KOPT-K1 (cell line): Measurements from ENCODE around the gene INPP4B.

Experiments
- H3K27ac ChIP-seq: fragments of 200-600 bp; sonication (generic); 2 replicates; pipeline ENCODE4 v1.5.1; 2016; ENCODE audit warnings: antibody characterized with exemption, mild to moderate bottlenecking, low read depth, low read length; ENCODE audit not compliant: poor library complexity, severe bottlenecking
- H3K36me3 ChIP-seq: fragments of 200-600 bp; sonication (generic); 2 replicates; pipeline ENCODE4 v1.5.1; 2017; ENCODE audit warnings: antibody characterized with exemption, mild to moderate bottlenecking, low read length, moderate library complexity; ENCODE audit not compliant: insufficient read depth
- H3K9me3 ChIP-seq: fragments of 200-600 bp; sonication (generic); 2 replicates; pipeline ENCODE4 v1.5.1; 2017; ENCODE audit warnings: antibody characterized with exemption, low read length, mild to moderate bottlenecking; ENCODE audit not compliant: insufficient read depth, poor library complexity, severe bottlenecking

The INPP4B gene

DNA sequence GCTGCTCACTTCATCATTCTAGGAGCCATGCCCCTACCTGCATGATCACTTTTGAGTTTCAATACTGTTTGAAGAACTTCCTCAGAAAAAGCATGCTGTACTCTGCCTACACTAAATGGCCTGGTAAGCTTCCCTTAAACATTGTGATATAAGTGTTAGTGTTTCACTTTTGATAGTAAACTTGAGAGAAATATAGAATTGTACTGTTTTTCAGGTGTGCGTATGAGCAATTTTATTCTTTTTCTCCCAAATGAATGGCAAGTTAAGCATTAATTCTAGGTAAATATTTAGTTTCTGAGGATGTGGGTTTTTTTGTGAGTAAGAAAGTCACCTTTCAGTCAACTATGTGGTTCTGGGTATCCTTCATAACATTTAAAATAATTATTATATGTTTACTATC, 725.2 kb downstream of the INPP4B start:
- H3K9me3 ChIP-seq, result no peaks in the 10 kb centered on the region
- H3K27ac ChIP-seq, result no peak overlapping the region
- no peaks in the 10 kb centered on the region for H3K36me3 ChIP-seq

DNA sequence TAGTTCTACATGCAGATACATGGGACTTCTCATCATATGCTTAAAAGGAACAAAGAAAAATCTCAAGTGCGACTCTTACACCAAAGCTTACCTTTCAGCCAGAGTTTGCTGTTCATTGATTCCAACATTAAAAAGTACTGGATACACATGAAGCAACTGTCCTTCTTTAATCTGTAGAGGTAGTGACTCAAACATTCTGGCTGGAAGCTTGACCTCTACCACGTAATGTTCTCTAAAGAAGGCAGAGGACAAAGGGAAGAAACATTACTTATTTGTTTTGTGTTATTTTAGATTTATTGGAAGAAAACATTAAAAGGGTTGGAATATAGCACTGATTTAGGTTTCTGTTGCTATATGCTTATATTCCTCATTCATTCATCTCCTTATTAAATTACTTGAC, 733.6 kb downstream of the INPP4B start:
- no peaks in the 10 kb centered on the region for H3K36me3 ChIP-seq
- no peaks in the 10 kb centered on the region for H3K9me3 ChIP-seq
- H3K27ac ChIP-seq, result no peak overlapping the region

DNA sequence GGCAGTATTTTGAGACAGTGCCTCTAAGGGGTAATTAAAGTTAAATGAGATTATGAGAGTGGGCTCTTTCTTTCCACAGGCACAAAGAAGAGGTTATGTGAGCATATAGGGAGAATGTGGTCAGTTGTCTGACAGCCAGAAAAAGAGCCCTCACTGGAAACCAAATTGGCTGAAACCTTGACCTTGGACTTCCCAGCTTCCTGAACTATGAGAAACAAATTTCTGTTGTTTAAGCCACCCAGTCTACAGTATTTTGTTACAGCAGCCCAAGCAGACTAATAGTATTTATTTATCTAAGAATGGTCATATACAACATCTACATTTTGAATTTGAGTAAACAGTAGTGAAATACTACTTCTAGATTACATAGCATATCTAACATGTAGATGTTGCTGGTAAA, 736.0 kb downstream of the INPP4B start:
- Histone ChIP-seq H3K9me3 (no peaks in the 10 kb centered on the region), H3K36me3 (no peaks in the 10 kb centered on the region), H3K27ac (no peak overlapping the region)

DNA sequence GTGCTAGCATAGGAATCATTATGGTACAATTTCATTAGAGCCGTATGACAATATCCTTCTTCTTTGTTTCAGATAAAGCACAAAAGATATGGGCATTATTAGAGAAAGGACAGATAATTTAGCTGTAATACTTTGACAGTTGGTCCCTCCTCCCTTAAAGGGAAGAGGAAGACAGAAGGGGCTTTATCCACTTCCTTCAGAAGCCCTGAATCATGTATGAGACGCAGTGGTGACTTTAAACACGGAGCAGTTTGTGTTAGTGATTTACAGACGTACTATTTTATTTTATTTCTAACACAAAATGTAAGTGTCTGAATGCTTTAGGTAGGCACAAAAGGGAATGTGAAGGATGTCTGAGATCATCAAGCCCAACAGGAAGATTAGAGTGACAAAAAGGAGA, 742.1 kb downstream of the INPP4B start:
- no peak overlapping the region for H3K27ac ChIP-seq
- no peaks in the 10 kb centered on the region for H3K36me3 ChIP-seq
- H3K9me3 ChIP-seq, result no peaks in the 10 kb centered on the region

DNA sequence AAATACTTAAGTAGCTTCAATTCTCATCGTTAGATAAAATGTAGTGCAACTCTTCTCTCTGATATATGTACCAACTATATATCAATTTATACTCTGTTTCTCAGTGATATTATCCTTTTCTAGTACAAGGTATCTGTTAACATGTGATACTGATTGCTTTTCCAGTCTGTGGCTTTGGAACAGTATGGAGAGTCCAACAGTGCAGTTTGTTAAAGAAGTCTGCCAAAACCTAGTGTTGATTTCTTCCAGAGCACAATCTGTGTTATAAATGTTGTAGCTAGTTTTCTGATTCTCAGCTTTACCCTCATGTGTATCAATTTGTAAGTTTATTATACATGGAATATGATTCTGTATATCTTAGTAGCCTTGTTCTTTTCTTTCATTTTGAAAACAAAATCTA, 744.7 kb downstream of the INPP4B start:
- no peak overlapping the region for H3K27ac ChIP-seq
- H3K36me3 ChIP-seq, result no peaks in the 10 kb centered on the region
- H3K9me3 ChIP-seq, result no peaks in the 10 kb centered on the region

DNA sequence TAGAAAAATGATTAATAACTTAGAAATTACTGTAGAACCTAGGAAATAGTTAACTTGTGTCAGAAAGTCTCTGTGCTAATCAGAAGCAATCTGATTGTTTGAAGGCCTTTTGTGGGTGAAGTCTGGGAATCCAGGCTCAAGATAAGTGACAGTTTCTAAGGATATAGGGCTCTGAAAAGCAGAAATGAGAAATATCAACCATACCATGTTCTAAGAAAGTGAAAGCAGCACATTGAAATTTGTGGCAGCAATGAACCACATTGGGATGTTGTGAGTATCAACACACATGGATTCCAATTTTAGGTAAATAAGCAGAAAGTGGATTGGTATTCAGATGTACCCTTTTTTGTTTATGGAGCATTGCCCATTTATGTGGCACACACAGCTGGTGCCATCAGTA, 745.2 kb downstream of the INPP4B start:
- no peak overlapping the region for H3K27ac ChIP-seq
- no peaks in the 10 kb centered on the region for H3K9me3 ChIP-seq
- H3K36me3 ChIP-seq, result no peaks in the 10 kb centered on the region

DNA sequence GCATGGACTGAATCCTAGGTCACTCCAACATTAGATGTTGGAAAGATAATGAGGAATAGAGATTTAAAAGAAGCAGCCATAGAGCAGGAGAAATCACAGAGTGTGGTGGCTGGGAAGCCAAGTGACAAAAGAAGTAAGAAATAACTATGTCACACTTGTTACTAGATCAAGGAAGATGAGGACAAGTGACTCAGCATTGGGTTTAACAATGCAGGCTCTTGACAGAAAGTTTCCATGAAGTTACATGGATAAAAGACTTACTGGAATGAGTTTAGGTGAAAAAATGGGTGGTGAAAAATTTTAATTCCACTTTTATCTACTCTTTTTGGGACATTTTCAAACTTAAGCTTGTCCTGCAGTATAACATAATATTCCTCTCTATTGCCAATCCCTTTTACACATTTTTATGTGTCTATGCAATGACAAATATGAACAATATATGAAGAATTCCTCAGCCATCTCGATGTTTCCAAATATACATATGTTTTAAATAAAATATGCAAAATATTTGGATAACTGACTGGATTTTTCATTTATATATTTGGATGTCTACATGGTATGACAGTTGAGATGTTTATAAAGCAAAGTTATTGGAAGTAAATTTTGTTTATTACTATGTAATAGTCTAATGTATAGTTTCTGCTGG, 747.1 kb downstream of the INPP4B start:
- Histone ChIP-seq H3K9me3 (no peaks in the 10 kb centered on the region), H3K27ac (no peak overlapping the region), H3K36me3 (no peaks in the 10 kb centered on the region)

DNA sequence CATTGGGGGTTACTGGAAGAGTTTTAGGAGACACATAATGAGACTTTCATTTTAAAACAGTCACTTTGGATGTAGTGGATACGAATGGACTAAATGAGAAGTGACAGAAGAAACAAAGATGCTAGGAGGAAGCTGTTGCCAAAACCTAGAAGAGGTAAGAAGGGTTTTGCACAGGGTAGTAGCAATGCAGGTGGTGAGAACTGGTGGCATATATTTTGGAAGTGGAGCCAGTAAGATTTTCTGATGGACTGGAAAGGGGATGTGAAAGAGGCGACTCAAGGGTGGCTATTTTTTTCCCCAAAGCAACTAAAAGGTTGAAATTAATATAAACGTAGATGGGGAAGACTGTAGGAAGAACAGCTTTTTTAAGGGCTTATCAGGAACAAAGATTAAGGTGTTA, 747.7 kb downstream of the INPP4B start:
- Histone ChIP-seq H3K36me3 (no peaks in the 10 kb centered on the region), H3K27ac (no peak overlapping the region), H3K9me3 (no peaks in the 10 kb centered on the region)

DNA sequence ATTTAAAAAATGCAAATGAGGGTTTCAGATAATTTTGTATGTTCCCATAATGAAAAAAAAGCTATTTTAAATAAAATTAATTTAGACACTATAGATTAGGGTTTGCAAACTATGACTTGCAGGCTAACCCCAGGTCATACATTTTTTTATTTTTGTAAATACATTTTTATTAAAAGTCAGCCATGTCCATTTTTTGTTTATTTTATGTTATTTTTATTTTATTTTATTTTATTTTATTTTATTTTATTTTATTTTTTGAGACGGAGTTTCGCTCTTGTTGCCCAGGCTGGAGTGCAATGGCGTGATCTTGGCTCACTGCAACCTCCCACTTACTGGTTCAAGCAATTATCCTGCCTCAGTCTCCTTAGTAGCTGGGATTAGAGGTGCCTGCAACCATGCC, 749.1 kb downstream of the INPP4B start:
- no peaks in the 10 kb centered on the region for H3K9me3 ChIP-seq

DNA sequence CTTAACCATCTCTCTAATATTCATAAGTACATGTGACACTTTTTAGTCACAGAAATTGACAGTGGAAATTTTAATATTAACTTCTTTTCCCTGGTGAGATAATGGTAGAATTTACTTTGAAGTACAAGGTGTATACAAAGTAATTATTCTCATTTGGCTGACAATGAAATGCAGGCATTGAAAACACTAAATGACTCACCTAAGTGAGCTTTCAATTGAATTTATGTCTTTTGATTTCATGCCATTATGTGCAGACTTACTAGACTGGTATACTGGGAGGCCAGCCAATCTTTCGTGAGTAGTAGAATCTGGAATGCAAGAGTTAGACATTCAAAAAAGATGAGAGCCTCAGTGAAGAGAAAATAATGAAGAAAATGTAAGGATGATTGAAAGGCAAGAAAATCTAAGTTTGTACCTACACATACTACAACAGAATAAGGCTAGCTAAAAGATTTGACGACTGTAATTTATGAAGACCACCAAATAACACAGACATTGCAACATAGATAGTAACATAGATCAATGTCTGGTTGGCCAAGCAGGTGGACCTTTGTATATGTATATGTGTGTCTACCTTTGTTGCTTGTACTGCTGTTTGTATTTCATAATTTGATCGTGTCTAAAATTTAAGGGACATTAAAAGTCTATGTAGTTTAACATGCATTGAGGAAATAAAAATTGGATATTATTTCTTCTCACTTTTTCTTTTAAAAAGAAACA, 750.1 kb downstream of the INPP4B start:
- no peaks in the 10 kb centered on the region for H3K9me3 ChIP-seq
- no peaks in the 10 kb centered on the region for H3K36me3 ChIP-seq
- no peak overlapping the region for H3K27ac ChIP-seq

More for the DNA sequence above, 749.1 kb downstream of the INPP4B start:
- Histone ChIP-seq H3K36me3 (no peaks in the 10 kb centered on the region), H3K27ac (no peak overlapping the region)

DNA sequence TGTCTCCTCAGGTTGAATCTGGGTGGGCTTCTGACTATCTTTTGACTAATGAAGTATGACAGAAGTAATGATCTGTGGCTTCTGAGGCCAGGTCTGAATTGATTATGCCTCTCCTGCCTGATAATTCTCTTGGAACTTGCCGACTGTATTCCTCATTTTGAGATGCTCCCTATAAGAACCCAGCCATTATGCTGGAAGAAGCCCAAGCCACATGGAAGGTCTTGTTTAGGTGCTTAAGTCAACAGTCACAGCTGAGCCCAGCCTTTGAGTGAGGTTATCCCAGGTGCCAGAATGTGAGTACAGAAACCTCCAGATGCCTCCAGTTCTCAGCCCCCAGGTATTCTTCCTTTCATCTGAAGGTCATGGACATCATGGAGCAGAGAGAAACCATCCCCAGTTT, 753.2 kb downstream of the INPP4B start:
- no peaks in the 10 kb centered on the region for H3K36me3 ChIP-seq
- no peak overlapping the region for H3K27ac ChIP-seq
- H3K9me3 ChIP-seq, result no peaks in the 10 kb centered on the region

DNA sequence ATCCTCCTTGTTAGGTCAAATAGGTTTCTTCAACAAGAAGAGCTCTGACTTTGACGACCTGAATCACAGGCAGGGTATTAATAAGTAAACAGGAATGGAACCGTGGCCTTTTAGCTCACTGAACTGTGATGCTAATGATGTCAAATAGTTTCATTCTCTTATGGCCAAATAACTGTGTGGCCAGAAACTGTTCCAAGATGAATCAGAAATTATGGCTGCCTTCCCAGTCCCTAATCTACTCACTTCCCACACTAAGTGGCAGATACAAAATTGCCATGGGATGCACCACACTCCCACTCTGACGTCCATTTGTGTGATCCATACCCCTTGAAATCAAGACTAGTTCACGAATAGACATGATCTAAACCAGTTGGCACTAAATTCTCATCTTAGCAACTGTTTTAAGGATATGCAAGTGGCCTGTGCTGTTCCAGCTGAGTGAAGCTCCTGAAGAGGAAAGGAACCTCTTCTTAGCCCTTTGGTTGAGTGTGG, 754.4 kb downstream of the INPP4B start:
- Histone ChIP-seq H3K9me3 (no peaks in the 10 kb centered on the region), H3K27ac (no peak overlapping the region), H3K36me3 (no peaks in the 10 kb centered on the region)

DNA sequence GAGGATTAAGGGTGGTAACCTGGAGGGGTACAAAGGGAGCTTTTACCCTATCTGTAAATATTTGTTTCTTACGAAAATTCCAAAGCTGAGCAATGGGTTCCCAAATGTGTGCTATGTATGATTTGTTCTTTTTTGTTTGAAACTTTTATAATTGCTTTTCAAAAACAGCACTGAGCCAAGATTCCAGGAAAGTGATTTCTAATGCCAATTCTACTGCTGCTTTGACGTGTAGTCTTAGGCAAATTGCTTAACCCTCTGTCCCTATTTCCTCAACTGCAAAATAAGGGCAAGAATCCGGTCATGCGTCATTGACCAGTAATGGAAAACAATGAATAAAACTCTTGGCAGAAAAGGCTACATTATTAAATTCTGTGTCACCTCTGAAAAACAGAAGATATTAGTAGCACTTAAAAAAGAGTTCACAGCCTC, 755.0 kb downstream of the INPP4B start:
- Histone ChIP-seq H3K9me3 (no peaks in the 10 kb centered on the region), H3K27ac (no peak overlapping the region), H3K36me3 (no peaks in the 10 kb centered on the region)

DNA sequence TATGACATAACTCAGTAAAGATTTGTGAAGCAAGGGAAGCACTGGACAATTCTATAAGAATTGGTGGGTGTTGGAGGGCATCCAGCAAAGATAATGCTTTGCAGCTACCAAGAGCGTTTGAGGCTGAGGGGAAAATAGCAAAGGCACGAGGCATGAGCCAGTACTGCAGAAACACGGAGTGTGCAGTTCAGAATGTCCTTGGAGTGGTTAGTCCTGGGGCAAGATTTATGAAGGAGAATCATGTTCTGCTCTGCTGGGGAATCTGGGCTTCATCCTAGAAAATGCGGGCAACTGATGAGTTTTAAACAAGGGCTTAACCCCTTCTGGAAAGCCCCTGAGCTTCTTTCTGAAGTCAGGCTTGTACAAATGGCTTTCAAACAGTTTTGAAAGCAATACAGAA, 757.2 kb downstream of the INPP4B start:
- no peaks in the 10 kb centered on the region for H3K9me3 ChIP-seq
- H3K27ac ChIP-seq, result no peak overlapping the region
- no peaks in the 10 kb centered on the region for H3K36me3 ChIP-seq

DNA sequence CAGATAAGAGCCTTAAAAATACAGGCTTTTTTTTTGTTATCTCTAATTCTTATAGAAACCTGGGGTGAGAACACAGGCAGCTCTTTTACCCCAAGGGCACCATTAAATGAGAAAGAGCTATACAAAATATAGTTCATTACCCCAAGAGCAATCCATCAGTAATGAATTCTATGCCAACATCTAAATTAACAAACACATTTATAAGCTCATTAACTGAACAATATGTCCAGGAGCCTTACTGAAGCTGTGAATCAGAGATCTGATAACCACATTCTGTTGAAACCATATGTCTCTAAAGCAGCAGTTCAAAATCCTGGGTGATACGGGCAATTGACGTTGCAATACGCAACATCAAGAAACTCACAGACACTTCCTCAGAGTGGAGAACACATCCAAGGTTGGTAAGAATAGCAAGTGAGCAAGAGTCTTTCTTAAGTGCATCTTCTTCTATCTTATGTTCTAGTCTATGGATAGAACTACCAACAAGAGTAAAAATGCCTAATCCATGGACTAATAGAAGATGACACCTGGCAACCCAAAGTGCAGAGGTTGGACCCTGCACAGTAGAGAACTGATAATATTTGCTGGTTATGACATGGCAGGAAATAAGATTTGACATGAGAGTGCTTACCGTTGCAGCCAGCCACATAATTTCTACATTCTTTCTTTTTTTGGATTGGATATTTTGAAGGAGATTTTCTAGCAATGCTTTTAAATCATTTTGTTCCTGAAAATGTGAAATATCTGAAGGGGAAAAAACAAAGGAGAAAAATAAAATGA, 760.4 kb downstream of the INPP4B start:
- Histone ChIP-seq H3K9me3 (no peaks in the 10 kb centered on the region), H3K36me3 (no peaks in the 10 kb centered on the region), H3K27ac (no peak overlapping the region)
